Sigmoid colon (tissue), 7 donors: ENCODE measurements around the gene ZNF763. TPM values are rescaled to one million over a fixed set of nuclear protein-coding genes. Genes with fewer than 3 reads are reported as not detected.

ENCODE experiments used
- DNase-seq: peaks from one replicate; pipeline ENCODE4 v3.0.0-alpha.2; 2019
- H3K27ac ChIP-seq, 4 donors: fragments of 200-600 bp; sonication (generic); one replicate each; pipeline ENCODE4 v1.5.1; 2016 to 2019; ENCODE audit warnings: mild to moderate bottlenecking in 1 of 4
- H3K27me3 ChIP-seq, 3 donors: fragments of 200-600 bp; sonication (generic); one replicate each; pipeline ENCODE4 v1.5.1; 2019; ENCODE audit warnings: mild to moderate bottlenecking in 1 of 3
- H3K36me3 ChIP-seq, 4 donors: fragments of 200-600 bp; sonication (generic); one replicate each; pipeline ENCODE4 v1.5.1; 2016 to 2019
- H3K4me1 ChIP-seq, 4 donors: fragments of 200-600 bp; sonication (generic); one replicate each; pipeline ENCODE4 v1.5.1; 2017 to 2019
- H3K4me3 ChIP-seq, 4 donors: fragments of 200-600 bp; sonication (generic); one replicate each; pipeline ENCODE4 v1.5.1; 2017 to 2019; ENCODE audit warnings: mild to moderate bottlenecking in 2 of 4, moderate library complexity in 1 of 4
- H3K9me3 ChIP-seq, 4 donors: fragments of 200-600 bp in 3 of 4; sonication (generic) in 3 of 4; one replicate each; pipeline versions ENCODE4 v1.5.1 to v1.6.1; 2013 to 2019
- CTCF ChIP-seq, 4 experiments: fragments of 450-650 bp in 3 of 4; fragments of 200-600 bp in 1 of 4; IDR thresholded peaks; one replicate each; pipeline ENCODE4 v1.5.1; 2016 to 2019; ENCODE audit warnings: antibody characterized with exemption in 4 of 4, mild to moderate bottlenecking in 3 of 4, moderate library complexity in 2 of 4
- EP300 ChIP-seq, 4 donors: sonication (generic); formaldehyde crosslinking; IDR thresholded peaks; one replicate each; pipeline ENCODE4 v1.6.1; 2017; ENCODE audit warnings: antibody characterized with exemption in 4 of 4
- POLR2A ChIP-seq, 2 donors: fragments of 450-650 bp; IDR thresholded peaks; one replicate each; pipeline ENCODE4 v1.6.1; 2016; ENCODE audit warnings: antibody characterized with exemption in 2 of 2, mild to moderate bottlenecking in 2 of 2, moderate library complexity in 2 of 2
- POLR2AphosphoS5 ChIP-seq, 4 donors: sonication (generic); formaldehyde crosslinking; IDR thresholded peaks; one replicate each; pipeline ENCODE4 v1.6.1; 2017; ENCODE audit warnings: antibody characterized with exemption in 4 of 4
- WGBS, 2 donors: extraction: QIAGEN DNeasy Blood & Tissue Kit; methylation state at CpG; one replicate each; pipeline ENCODE4 v1.1.7; 2013; 5-methylcytosine and 5-hydroxymethylcytosine counted together
- intact Hi-C: fragments of 100-400 bp; cut with DNase I; formaldehyde crosslinking; loops from one replicate; pipeline ENCODE4 v1.15.1; 2023
- polyA plus RNA-seq, 3 donors: library from polyadenylated mRNA; stranded (reverse); fragments of 200-250 nt; gene quantifications; one replicate each; pipeline ENCODE4 v1.2.3, GENCODE V29; 2013
- total RNA-seq, 4 donors: library from RNA; depleted of rRNA; stranded (reverse); fragments of >200 nt; gene quantifications; one replicate each; pipeline ENCODE4 v1.1.0, GENCODE V29; 2016
- donor health status: healthy with polysubstance abuse.
- donor health status: Bipolar disorder and iron deficiency.
- donor health status: healthy.

ZNF763 gene
- total and polyA plus RNA-seq, 7 donors = 2.3 to 11.9 (median 3.9) TPM

DNA sequence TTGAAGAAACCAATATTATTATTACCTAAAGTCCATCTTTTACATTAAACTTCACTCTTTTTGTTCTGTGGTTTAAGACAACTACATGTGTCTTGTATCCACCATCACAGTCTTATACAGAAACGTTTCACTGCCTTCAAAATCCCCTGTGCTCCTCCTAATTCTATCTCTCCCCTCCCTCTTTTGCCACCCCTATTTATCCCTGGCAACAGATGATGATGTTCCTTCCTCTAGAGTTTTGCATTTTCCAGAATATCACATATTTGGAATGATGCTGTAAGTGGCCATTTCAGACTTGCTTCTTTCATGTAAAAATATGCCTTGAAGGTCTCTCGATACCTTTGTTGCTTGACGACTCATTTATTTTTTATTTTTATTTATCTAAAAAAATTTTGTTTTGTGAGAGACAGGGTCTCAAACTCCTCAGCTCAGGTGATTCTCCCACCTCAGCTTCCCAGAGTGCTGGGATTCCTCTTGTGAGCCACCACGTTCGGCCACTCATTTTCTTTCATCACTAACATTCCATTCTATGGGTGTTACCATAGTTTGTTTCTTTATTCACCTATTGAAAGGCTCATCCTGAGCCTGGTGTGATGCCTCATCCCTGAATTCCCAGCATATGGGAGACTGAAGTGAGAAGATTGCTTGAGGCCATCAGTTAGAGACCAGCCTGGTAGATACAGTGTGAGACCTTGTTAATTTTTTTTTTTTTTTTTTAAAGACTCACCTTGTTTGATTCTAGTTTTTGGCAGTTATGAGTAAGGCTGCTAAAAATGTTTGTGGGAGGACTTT lies 8.4 kb downstream of the ZNF763 start:
- intact Hi-C loops = no loop called here
- WGBS, 2 donors = 91 to 93% methylated on average over 5 of the region's 5 CpGs
- Histone ChIP-seq H3K36me3 (peaks cover 0 to 15% (median 8%) of the 10 kb centered on the region in 4 donors), H3K27ac (no peak overlapping the region), H3K4me1 (no peaks in the 10 kb centered on the region), H3K27me3 (no peaks in the 10 kb centered on the region), H3K4me3 (no peak overlapping the region), H3K9me3 (peaks cover 0 to 7% (median 2%) of the 10 kb centered on the region in 4 donors)
- TF ChIP-seq POLR2AphosphoS5 (IDR thresholded peaks at IDR 0.05) = no peak
- TF ChIP-seq POLR2A (IDR thresholded peaks at IDR 0.05) = no peak
- no peak for TF ChIP-seq CTCF (IDR thresholded peaks at IDR 0.05)
- TF ChIP-seq EP300 (IDR thresholded peaks at IDR 0.05) = no peak
- no peak for DNase-seq

DNA sequence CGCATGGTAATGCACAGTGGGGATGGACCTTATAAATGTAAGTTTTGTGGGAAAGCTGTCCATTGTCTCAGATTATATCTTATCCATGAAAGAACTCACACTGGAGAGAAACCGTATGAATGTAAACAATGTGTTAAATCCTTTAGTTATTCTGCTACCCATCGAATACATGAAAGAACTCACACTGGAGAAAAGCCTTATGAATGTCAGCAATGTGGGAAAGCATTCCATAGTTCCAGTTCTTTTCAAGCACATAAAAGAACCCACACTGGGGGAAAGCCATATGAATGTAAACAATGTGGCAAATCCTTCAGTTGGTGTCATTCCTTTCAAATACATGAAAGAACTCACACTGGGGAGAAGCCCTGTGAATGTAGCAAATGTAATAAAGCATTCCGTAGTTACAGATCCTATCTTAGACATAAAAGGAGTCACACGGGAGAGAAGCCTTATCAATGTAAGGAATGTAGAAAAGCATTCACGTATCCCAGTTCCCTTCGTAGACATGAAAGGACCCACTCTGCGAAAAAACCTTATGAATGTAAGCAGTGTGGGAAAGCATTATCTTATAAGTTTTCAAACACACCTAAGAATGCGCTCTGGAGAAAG lies 13.8 kb downstream of the ZNF763 start:
- peaks cover 6 to 34% (median 14%) of the 10 kb centered on the region in 4 donors for H3K36me3 ChIP-seq
- intact Hi-C loops = no loop called here
- TF ChIP-seq POLR2A (IDR thresholded peaks at IDR 0.05) (no peak), POLR2AphosphoS5 (IDR thresholded peaks at IDR 0.05) (no peak), EP300 (IDR thresholded peaks at IDR 0.05) (no peak), CTCF (IDR thresholded peaks at IDR 0.05) (no peak)
- WGBS, 2 donors = 96 to 97% methylated on average over 9 of the region's 9 CpGs
- no peak overlapping the region for H3K27ac ChIP-seq
- no peaks in the 10 kb centered on the region for H3K4me1 ChIP-seq
- H3K9me3 ChIP-seq = peaks cover 7 to 41% (median 28%) of the 10 kb centered on the region in 4 donors
- no peaks in the 10 kb centered on the region for H3K27me3 ChIP-seq
- no peak for DNase-seq
- H3K4me3 ChIP-seq = no peak overlapping the region

DNA sequence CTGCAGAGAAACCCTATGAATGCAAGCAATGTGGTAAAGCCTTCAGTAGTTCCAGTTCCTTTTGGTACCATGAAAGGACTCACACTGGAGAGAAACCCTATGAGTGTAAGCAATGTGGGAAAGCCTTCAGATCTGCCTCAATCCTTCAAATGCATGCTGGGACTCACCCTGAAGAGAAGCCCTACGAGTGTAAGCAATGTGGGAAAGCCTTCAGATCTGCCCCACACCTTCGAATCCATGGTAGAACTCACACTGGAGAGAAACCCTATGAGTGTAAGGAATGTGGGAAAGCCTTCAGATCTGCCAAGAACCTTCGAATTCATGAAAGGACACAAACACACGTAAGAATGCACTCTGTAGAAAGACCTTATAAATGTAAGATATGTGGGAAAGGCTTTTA lies 14.7 kb downstream of the ZNF763 start:
- peaks cover 7 to 41% (median 28%) of the 10 kb centered on the region in 4 donors for H3K9me3 ChIP-seq
- WGBS, 2 donors = 95% methylated on average over 4 of the region's 4 CpGs
- H3K27ac ChIP-seq = no peak overlapping the region
- H3K36me3 ChIP-seq = peaks cover 6 to 34% (median 14%) of the 10 kb centered on the region in 4 donors
- no peak for DNase-seq
- intact Hi-C loops = no loop called here
- no peak for TF ChIP-seq EP300 (IDR thresholded peaks at IDR 0.05)
- no peak for TF ChIP-seq CTCF (IDR thresholded peaks at IDR 0.05)
- no peak for TF ChIP-seq POLR2A (IDR thresholded peaks at IDR 0.05)
- TF ChIP-seq POLR2AphosphoS5 (IDR thresholded peaks at IDR 0.05) = no peak
- no peaks in the 10 kb centered on the region for H3K27me3 ChIP-seq
- no peaks in the 10 kb centered on the region for H3K4me1 ChIP-seq
- no peak overlapping the region for H3K4me3 ChIP-seq

- Histone ChIP-seq H3K4me3 (no peak overlapping the region), H3K9me3 (peaks cover 7 to 38% (median 27%) of the 10 kb centered on the region in 4 donors)
- WGBS, 2 donors = 83 to 91% methylated on average over 4 of the region's 4 CpGs
These were observed 17.7 kb downstream of the ZNF763 start for GRCh38 chr19:11982526-11982925.

More at GRCh38 chr19:11982526-11982925, 17.7 kb downstream of the ZNF763 start:
- no peaks in the 10 kb centered on the region for H3K4me1 ChIP-seq
- no peak for DNase-seq
- TF ChIP-seq POLR2AphosphoS5 (IDR thresholded peaks at IDR 0.05) = no peak
- no peak for TF ChIP-seq POLR2A (IDR thresholded peaks at IDR 0.05)
- TF ChIP-seq EP300 (IDR thresholded peaks at IDR 0.05) = no peak
- TF ChIP-seq CTCF (IDR thresholded peaks at IDR 0.05) = no peak
- H3K36me3 ChIP-seq = peaks cover 6 to 26% (median 12%) of the 10 kb centered on the region in 4 donors
- H3K27ac ChIP-seq = no peak overlapping the region
- H3K27me3 ChIP-seq = no peaks in the 10 kb centered on the region
- intact Hi-C loops = no loop called here
